ENCODE results near the gene PDSS2.

PDSS2 gene

DNA sequence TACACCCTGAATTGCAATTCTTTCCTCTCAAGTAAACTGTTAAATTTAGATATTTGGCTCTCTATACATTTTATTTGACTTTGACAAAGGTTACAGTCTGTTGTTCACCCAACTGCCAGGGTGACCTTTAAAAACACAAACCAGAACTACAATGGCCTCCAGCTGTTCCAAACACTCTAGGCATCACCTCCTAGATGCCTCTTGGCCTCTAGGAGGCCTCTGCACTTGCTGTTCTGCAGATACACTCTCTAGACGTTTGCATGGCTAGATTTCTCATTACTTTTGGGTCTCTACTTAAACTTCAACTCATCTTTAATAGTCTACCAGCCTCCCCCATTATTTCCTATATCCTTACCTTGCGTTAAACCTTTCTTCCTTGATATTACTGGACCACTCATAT, 241.2 kb downstream of the PDSS2 start:
- H3K23ac ChIP-seq (ENCODE audit: low read depth, low read length, poor library complexity): no peak overlapping the region
- no CpG with 5 or more reads among the region's 2 CpGs for WGBS, 2 donors (ENCODE audit: extremely low coverage in 2 of 2, insufficient read length in 2 of 2, insufficient replicate concordance in 1 of 2)
- H4K91ac ChIP-seq (ENCODE audit: low read depth, low read length, poor library complexity): no peak overlapping the region

DNA sequence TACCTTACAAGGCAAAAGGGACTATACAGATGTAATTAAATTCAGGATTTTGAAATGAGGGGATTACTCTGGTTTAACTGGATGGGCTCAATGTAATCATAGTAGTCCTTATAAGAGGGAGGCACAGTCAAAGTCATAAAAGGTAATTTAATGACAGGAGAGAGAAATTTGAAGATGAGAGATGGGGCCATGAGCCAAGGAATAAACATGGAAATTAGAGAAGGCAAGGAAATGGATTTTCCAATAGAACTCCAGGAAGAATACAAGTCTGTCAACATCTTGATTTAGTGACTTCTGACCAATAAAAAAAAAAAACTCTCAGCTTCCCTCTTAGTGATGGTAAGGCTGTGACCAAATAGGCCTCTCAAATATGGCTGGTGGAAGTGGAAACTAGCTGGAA, 242.1 kb downstream of the PDSS2 start:
- no peak overlapping the region for H3K27ac ChIP-seq (replicated peaks; ENCODE audit: low read length)
- no peak overlapping the region for H3K14ac ChIP-seq (ENCODE audit: low read length)
- no peaks in the 10 kb centered on the region for H3K36me3 ChIP-seq (replicated peaks in 1 of 2; ENCODE audit: control insufficient read depth in 2 of 2, insufficient read depth in 2 of 2, low read length in 2 of 2)

More for the DNA sequence above, 241.2 kb downstream of the PDSS2 start:
- no peaks in the 10 kb centered on the region for H3K79me1 ChIP-seq (ENCODE audit: low read depth, low read length)
- H2AK5ac ChIP-seq (ENCODE audit: low read depth, low read length): no peak overlapping the region
- H2BK120ac ChIP-seq (ENCODE audit: low read depth, low read length): no peak overlapping the region
- no peak overlapping the region for H3K4me3 ChIP-seq (ENCODE audit: low read length in 2 of 2)
- no peaks in the 10 kb centered on the region for H3K36me3 ChIP-seq (replicated peaks in 1 of 2; ENCODE audit: control insufficient read depth in 2 of 2, insufficient read depth in 2 of 2, low read length in 2 of 2)
- H3K14ac ChIP-seq (ENCODE audit: low read length): no peak overlapping the region
- no peak overlapping the region for H3K9ac ChIP-seq (ENCODE audit: low read depth, low read length, poor library complexity)
- no peaks in the 10 kb centered on the region for H3K27me3 ChIP-seq (ENCODE audit: control insufficient read depth in 3 of 3, insufficient read depth in 3 of 3, low read depth in 1 of 3, low read length in 3 of 3)
- H3K9me3 ChIP-seq (replicated peaks in 1 of 2; ENCODE audit: control insufficient read depth in 2 of 2, insufficient read depth in 1 of 2, low read depth in 1 of 2, low read length in 2 of 2): no peaks in the 10 kb centered on the region
- no peak overlapping the region for H4K8ac ChIP-seq (ENCODE audit: low read depth, low read length)
- no peak overlapping the region for H3K27ac ChIP-seq (replicated peaks; ENCODE audit: low read length)
- no peak for DNase-seq (ENCODE audit: low spot score)
- no peak overlapping the region for H2BK12ac ChIP-seq (ENCODE audit: low read length)
- no peak overlapping the region for H3K18ac ChIP-seq (ENCODE audit: low read length)
- no peaks in the 10 kb centered on the region for H3K4me1 ChIP-seq (ENCODE audit: control insufficient read depth in 2 of 2, insufficient read depth in 1 of 2, low read depth in 1 of 2, low read length in 2 of 2)
- H2AFZ ChIP-seq (ENCODE audit: low read length): no peak overlapping the region
- H3K4me2 ChIP-seq (ENCODE audit: insufficient read depth, low read length, poor library complexity, severe bottlenecking): no peak overlapping the region
- H2BK15ac ChIP-seq (ENCODE audit: low read length): no peak overlapping the region
- H2BK5ac ChIP-seq (ENCODE audit: low read length): no peak overlapping the region
- no peak overlapping the region for H3K4ac ChIP-seq (ENCODE audit: low read length)

DNA sequence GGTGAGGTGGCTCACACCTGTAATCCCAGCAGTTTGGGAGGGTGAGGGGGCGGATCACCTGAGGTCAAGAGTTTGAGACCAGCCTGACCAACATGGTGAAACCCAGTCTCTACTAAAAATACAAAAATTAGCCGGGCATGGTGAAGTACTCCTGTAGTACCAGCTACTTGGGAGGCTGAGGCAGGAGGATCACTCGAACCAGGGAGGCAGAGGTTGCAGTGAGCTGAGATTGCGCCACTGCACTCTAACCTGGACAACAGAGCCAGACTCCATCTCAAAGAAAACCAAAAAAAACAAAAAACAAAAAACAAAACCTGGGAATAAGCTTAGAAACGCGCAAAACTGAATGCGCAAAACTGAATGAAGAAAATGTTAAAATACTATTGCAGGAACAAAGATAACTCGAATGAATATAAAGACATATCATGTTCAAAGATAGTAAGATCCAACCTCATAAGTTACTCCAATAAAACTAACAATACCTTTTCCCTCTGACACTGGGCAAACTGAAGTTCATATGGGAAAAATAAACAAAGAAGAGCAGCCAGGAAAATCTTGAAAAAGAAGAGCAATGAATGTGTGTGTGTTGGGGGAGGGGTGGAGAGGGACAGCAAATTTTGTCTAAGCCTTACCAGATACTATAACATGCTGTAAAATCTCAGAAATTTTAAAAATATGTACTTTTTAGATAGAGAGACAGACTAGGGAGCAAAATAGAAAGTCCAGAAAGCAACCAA, 243.0 kb downstream of the PDSS2 start:
- no peaks in the 10 kb centered on the region for H3K36me3 ChIP-seq (replicated peaks in 1 of 2; ENCODE audit: control insufficient read depth in 2 of 2, insufficient read depth in 2 of 2, low read length in 2 of 2)
- H2BK15ac ChIP-seq (ENCODE audit: low read length): no peak overlapping the region
- H3K27me3 ChIP-seq (ENCODE audit: control insufficient read depth in 3 of 3, insufficient read depth in 3 of 3, low read depth in 1 of 3, low read length in 3 of 3): no peaks in the 10 kb centered on the region
- H2BK5ac ChIP-seq (ENCODE audit: low read length): no peak overlapping the region
- H3K23ac ChIP-seq (ENCODE audit: low read depth, low read length, poor library complexity): no peak overlapping the region
- H2BK120ac ChIP-seq (ENCODE audit: low read depth, low read length): no peak overlapping the region
- H4K8ac ChIP-seq (ENCODE audit: low read depth, low read length): no peak overlapping the region
- no peak overlapping the region for H3K4me3 ChIP-seq (ENCODE audit: low read length in 2 of 2)
- H4K91ac ChIP-seq (ENCODE audit: low read depth, low read length, poor library complexity): no peak overlapping the region
- H3K18ac ChIP-seq (ENCODE audit: low read length): no peak overlapping the region
- no peak overlapping the region for H3K27ac ChIP-seq (replicated peaks; ENCODE audit: low read length)
- no peak overlapping the region for H3K4me2 ChIP-seq (ENCODE audit: insufficient read depth, low read length, poor library complexity, severe bottlenecking)
- no peak for DNase-seq (ENCODE audit: low spot score)
- no peak overlapping the region for H2AFZ ChIP-seq (ENCODE audit: low read length)
- H3K4me1 ChIP-seq (ENCODE audit: control insufficient read depth in 2 of 2, insufficient read depth in 1 of 2, low read depth in 1 of 2, low read length in 2 of 2): no peaks in the 10 kb centered on the region
- no peaks in the 10 kb centered on the region for H3K9me3 ChIP-seq (replicated peaks in 1 of 2; ENCODE audit: control insufficient read depth in 2 of 2, insufficient read depth in 1 of 2, low read depth in 1 of 2, low read length in 2 of 2)
- H3K14ac ChIP-seq (ENCODE audit: low read length): no peak overlapping the region
- H3K79me1 ChIP-seq (ENCODE audit: low read depth, low read length): no peaks in the 10 kb centered on the region
- H2AK5ac ChIP-seq (ENCODE audit: low read depth, low read length): no peak overlapping the region
- no CpG with 5 or more reads among the region's 8 CpGs for WGBS, 2 donors (ENCODE audit: extremely low coverage in 2 of 2, insufficient read length in 2 of 2, insufficient replicate concordance in 1 of 2)
- no peak overlapping the region for H3K9ac ChIP-seq (ENCODE audit: low read depth, low read length, poor library complexity)
- H2BK12ac ChIP-seq (ENCODE audit: low read length): no peak overlapping the region
- no peak overlapping the region for H3K4ac ChIP-seq (ENCODE audit: low read length)

More for the DNA sequence above, 242.1 kb downstream of the PDSS2 start:
- Histone ChIP-seq H3K18ac (ENCODE audit: low read length) (no peak overlapping the region), H2BK12ac (ENCODE audit: low read length) (no peak overlapping the region), H2AK5ac (ENCODE audit: low read depth, low read length) (no peak overlapping the region), H3K27me3 (ENCODE audit: control insufficient read depth in 3 of 3, insufficient read depth in 3 of 3, low read depth in 1 of 3, low read length in 3 of 3) (no peaks in the 10 kb centered on the region), H2BK15ac (ENCODE audit: low read length) (no peak overlapping the region), H2AFZ (ENCODE audit: low read length) (no peak overlapping the region), H3K23ac (ENCODE audit: low read depth, low read length, poor library complexity) (no peak overlapping the region), H3K9ac (ENCODE audit: low read depth, low read length, poor library complexity) (no peak overlapping the region), H3K79me1 (ENCODE audit: low read depth, low read length) (no peaks in the 10 kb centered on the region), H4K8ac (ENCODE audit: low read depth, low read length) (no peak overlapping the region), H3K4me3 (ENCODE audit: low read length in 2 of 2) (no peak overlapping the region), H2BK120ac (ENCODE audit: low read depth, low read length) (no peak overlapping the region), H3K4me1 (ENCODE audit: control insufficient read depth in 2 of 2, insufficient read depth in 1 of 2, low read depth in 1 of 2, low read length in 2 of 2) (no peaks in the 10 kb centered on the region), H2BK5ac (ENCODE audit: low read length) (no peak overlapping the region), H3K4ac (ENCODE audit: low read length) (no peak overlapping the region), H4K91ac (ENCODE audit: low read depth, low read length, poor library complexity) (no peak overlapping the region), H3K9me3 (replicated peaks in 1 of 2; ENCODE audit: control insufficient read depth in 2 of 2, insufficient read depth in 1 of 2, low read depth in 1 of 2, low read length in 2 of 2) (no peaks in the 10 kb centered on the region), H3K4me2 (ENCODE audit: insufficient read depth, low read length, poor library complexity, severe bottlenecking) (no peak overlapping the region)
- no peak for DNase-seq (ENCODE audit: low spot score)

DNA sequence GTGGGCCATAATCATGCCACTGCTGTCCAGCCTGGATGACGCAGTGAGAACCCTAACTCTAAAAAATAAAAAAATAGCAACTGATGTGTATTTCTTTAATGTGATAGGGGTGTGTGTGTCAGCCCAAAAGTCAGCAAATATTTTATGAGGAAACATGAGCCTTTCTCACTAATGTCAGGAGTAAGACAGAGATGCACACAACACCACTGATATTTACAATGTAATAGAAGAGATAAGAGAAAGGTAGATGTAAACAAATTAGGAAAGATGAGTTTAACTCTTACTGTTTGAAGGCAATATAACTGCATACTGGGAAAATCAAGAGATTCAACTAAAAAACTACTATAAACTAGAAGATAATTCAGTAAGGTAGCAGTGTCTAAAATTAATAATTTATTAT, 244.0 kb downstream of the PDSS2 start:
- H3K23ac ChIP-seq (ENCODE audit: low read depth, low read length, poor library complexity): no peak overlapping the region
- no peaks in the 10 kb centered on the region for H3K27me3 ChIP-seq (ENCODE audit: control insufficient read depth in 3 of 3, insufficient read depth in 3 of 3, low read depth in 1 of 3, low read length in 3 of 3)
- no peak overlapping the region for H3K18ac ChIP-seq (ENCODE audit: low read length)
- H3K27ac ChIP-seq (replicated peaks; ENCODE audit: low read length): no peak overlapping the region
- no peak overlapping the region for H3K4me2 ChIP-seq (ENCODE audit: insufficient read depth, low read length, poor library complexity, severe bottlenecking)
- H2AK5ac ChIP-seq (ENCODE audit: low read depth, low read length): no peak overlapping the region
- H3K79me1 ChIP-seq (ENCODE audit: low read depth, low read length): no peaks in the 10 kb centered on the region
- DNase-seq (ENCODE audit: low spot score): no peak
- H3K4me1 ChIP-seq (ENCODE audit: control insufficient read depth in 2 of 2, insufficient read depth in 1 of 2, low read depth in 1 of 2, low read length in 2 of 2): no peaks in the 10 kb centered on the region
- no CpG with 5 or more reads among the region's 1 CpG for WGBS, 2 donors (ENCODE audit: extremely low coverage in 2 of 2, insufficient read length in 2 of 2, insufficient replicate concordance in 1 of 2)
- no peak overlapping the region for H3K14ac ChIP-seq (ENCODE audit: low read length)
- H2BK120ac ChIP-seq (ENCODE audit: low read depth, low read length): no peak overlapping the region
- no peak overlapping the region for H3K9ac ChIP-seq (ENCODE audit: low read depth, low read length, poor library complexity)
- H3K9me3 ChIP-seq (replicated peaks in 1 of 2; ENCODE audit: control insufficient read depth in 2 of 2, insufficient read depth in 1 of 2, low read depth in 1 of 2, low read length in 2 of 2): no peaks in the 10 kb centered on the region
- H3K4ac ChIP-seq (ENCODE audit: low read length): no peak overlapping the region
- no peak overlapping the region for H3K4me3 ChIP-seq (ENCODE audit: low read length in 2 of 2)
- H3K36me3 ChIP-seq (replicated peaks in 1 of 2; ENCODE audit: control insufficient read depth in 2 of 2, insufficient read depth in 2 of 2, low read length in 2 of 2): no peaks in the 10 kb centered on the region
- H2BK5ac ChIP-seq (ENCODE audit: low read length): no peak overlapping the region
- no peak overlapping the region for H2BK12ac ChIP-seq (ENCODE audit: low read length)
- H4K91ac ChIP-seq (ENCODE audit: low read depth, low read length, poor library complexity): no peak overlapping the region
- no peak overlapping the region for H2AFZ ChIP-seq (ENCODE audit: low read length)
- no peak overlapping the region for H4K8ac ChIP-seq (ENCODE audit: low read depth, low read length)
- H2BK15ac ChIP-seq (ENCODE audit: low read length): no peak overlapping the region

Measured in neuronal stem cell (in vitro differentiated cells).